ENCODE data around the gene PTPRG.
"Not testable (repeated sequence)": the region's sequence is repeated elsewhere in the genome, so short reads cannot be mapped to it uniquely, and the experiment has no call there.

PTPRG gene

GRCh38 chr3:61561374-61562041, at the start of gene PTPRG:
TSS of gene PTPRG (plus strand) at chr3:61561571. CDS start at chr3:61562288, 717 bp downstream.
- DNase-seq = peak; percentile 83

GRCh38 chr3:61518590-61518989, 42.8 kb upstream of the PTPRG start:
- DNase-seq = no peak

GRCh38 chr3:61520966-61521628, 40.3 kb upstream of the PTPRG start:
- no peak for DNase-seq

- no peak for DNase-seq
Measured at GRCh38 chr3:61522060-61522459, 39.3 kb upstream of the PTPRG start.

DNA sequence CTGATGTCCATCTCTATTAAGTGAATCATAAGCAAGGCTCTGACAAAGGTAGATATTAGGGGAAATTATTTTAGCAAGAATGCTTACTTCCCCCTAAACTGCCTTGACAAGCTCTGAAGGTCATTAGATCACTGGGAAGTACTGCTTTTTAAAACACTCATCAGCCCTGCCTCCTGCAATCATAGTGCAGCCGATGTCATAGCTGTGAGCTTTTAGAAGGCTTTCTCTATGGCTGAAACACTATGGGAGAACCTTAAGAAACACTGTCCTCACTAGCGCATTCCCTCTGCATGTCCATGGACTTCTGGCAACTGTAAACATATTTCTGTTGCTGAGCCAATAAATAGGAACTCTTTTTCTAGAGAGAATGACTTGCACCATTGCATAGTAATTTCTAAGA, 38.7 kb upstream of the PTPRG start:
- no peak for DNase-seq

- DNase-seq = no peak
Measured at GRCh38 chr3:61524933-61525332, 36.4 kb upstream of the PTPRG start.

DNA sequence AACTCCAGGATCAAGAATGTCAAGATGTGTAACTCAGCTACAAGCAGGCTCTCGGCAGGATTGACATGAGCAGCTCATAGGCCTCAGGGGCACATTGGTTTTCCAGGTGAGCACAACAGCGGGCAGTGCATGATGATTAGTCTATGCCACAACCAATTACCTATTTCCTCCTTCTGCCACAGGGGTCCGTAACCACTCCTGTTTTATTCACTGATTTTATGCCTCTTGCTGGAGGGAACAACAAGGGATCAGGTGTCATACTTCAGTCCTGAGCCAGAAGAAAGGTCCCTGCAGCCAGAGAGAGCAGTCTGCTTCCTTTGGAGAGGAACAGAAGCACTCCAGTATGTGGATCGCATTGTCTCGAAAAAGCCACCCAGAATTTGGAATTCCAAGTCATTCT, 35.1 kb upstream of the PTPRG start:
- DNase-seq = no peak

GRCh38 chr3:61527011-61527410, 34.4 kb upstream of the PTPRG start:
- DNase-seq = no peak

DNA sequence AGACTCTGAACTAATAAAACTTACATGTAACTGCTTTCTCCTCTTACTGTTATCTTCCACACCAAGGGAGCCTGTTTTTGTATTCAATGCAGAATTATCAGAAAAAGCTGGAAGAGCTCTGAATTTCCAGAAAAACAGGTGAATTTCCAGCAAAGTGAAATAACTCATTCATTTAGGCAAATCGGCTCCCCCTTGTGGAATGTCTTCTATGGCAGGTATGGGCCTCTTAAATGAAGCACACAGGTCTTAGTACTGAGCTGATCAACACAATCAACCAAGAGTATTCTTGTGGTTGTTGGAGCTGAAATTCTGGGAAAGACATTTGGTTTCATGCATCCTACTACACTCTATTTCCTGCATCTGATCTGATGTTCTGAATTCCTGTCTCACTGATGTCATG, 31.0 kb upstream of the PTPRG start:
- peak; percentile 3 for DNase-seq

DNA sequence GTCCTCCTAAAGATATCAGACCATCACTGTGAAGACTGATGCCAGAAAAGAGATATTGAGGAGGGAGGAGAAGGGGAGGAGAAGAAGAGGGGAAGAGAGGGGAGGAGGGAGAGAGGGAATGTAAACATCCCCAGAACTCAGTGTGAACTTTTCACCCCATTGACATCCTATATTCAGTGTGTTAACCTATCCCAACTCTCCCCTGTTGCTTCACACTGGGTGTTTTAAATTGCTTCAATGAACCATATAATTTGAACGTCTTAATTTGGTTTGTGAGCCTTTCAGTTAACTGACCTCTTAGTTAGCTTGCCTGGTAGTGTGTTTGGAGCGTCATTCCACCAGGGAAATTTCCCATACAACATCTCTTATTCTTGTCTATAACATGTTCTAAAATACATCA, 29.8 kb upstream of the PTPRG start:
- no peak for DNase-seq

- DNase-seq = no peak
Measured at GRCh38 chr3:61532739-61533500, 28.5 kb upstream of the PTPRG start.

- DNase-seq = no peak
Measured at GRCh38 chr3:61535826-61536225, 25.5 kb upstream of the PTPRG start.

- DNase-seq = no peak
Measured at GRCh38 chr3:61537366-61537765, 24.0 kb upstream of the PTPRG start.

DNA sequence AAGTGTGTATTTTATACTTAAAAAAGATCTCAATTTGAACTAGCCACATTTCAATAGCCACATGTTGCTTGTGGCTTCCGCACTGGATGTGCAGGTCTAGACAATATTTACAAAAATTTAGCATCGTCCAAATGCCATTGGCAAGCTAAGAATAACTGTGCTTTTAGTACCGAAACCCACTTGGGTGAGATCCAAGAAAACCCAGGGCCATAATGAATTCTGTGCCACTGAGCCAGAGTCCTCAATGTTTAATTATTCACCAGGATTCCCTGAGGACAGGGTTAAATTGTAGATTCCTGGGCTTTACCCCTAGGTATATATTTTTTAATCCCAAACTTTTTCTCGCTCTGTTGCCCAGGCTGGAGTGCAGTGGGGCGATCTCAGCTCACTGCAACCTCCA, 22.9 kb upstream of the PTPRG start:
- no peak for DNase-seq

DNA sequence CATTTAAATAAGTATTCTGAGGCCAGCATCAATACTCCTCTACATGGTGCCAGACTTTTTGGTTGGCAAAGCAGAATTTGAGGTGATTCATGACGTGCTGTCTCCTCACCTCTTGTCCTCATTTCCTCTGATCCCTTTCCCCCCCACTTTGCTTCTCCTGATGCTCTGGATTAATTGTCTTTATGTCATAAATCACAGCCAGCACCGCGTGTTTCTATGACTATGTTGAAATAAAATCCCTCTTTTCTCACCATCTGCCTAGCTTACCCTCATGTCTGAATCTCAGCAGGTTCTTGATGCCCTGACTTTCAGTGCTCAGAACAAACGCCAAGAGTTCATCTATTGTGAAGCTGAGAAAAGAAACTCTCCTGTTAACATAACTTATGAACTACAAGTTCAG, 19.7 kb upstream of the PTPRG start:
- DNase-seq = no peak

DNA sequence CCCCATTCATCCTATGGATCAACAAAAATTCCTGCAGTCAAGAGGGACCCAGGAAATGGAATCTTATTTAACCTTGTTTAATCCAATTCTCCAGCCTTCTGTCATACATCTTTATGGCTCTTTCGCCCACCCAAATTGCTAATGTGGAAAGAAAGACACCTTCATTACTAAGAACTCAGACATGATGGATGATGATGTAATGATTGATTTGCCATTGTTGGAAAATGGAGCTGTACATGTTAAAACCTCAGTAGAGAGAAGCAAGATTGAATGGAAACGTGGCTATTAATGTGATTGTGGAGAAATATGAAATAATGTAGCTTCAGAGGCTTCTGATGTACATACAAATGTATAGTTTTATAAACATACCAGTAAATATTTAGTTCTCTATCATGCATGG, 15.7 kb upstream of the PTPRG start:
- no peak for DNase-seq

GRCh38 chr3:61547625-61548024, 13.7 kb upstream of the PTPRG start:
- no peak for DNase-seq

GRCh38 chr3:61552704-61553103, 8.7 kb upstream of the PTPRG start:
- DNase-seq = not testable (repeated sequence)

GRCh38 chr3:61559136-61559731, 2.1 kb upstream of the PTPRG start:
- DNase-seq = no peak

DNA sequence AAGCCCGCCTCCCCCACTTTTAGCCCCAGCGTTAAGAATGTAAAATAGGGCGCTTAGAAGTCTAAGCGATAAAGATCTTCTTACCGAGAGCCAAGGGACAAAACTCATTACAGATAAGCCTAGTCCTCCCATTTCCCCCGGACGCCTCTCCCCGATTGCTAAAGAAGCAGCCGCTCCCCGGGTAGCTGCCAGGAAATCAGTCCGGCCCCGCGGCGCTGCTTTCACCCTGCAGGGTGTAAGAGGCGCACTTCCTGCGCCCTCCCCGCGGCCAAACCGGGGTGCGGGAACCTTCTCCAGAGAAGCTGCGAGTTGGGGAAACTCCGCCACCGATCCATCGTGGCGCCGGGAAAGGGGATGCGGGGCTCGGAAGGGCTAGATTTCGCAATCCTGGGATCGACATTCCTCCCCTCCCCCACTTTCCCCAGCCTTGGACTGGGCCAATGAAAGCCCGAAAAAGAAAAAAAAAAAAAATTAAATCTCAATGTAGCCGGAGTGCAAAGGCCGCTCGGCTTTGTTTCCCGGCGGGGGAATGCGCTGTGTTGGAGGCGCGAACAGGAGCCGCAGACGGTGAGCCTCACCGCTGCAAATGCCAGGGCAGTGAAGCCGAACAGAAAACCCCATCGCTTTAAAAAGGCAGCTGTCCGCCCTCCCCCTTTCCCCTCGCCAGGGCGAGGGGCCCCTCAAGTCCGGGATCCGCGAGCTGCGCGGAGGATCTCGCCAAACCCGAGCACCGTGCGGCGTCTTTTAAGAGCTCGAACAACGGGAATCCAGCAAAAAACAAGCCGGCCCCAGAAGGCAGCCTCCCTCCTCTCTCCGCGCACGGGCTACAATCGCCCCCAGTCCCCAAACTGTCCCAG, 626 bp upstream of the PTPRG start:
- DNase-seq = peak; percentile 77

- no peak for DNase-seq
Measured at GRCh38 chr3:61562042-61562720, 810 bp downstream of the PTPRG start.

DNA sequence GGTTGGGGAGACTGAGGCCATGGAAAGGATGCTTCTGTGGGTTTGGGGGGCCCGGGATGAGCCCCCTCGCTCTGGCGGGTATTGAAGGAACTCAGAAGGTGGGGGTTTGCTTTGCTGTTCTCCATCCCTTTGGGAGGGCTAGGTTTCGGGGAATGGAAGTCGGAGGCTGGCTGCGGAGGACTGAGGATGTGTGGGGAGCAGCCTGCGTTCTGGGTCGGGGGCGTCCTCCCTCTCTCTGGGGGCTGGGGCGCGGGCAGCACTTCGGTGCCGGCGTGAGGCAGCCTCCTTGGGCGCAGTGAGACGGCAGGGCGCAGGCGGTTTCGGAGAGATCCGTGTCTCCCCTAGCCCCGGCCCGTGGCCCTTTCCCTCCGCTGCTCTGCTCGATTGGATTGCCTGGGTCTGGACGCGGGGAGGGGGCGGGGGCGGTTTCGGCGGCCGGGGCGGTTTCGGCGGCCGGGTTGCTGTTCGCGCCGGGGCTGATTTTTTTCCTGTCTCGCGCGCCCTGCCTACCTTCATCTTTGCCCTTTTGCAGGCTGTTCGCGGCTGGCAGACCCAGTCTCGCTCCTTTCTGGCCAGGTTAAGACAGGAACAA, 1.4 kb downstream of the PTPRG start:
- peak; percentile 15 for DNase-seq
